Small intestine (tissue), 7 donors: Measurements from ENCODE around the gene FTSJ1. TPM values are rescaled to one million over a fixed set of nuclear protein-coding genes. Genes with fewer than 3 reads are reported as not detected.

Source experiments
- DNase-seq, 2 donors: peaks; one replicate each; pipeline versions ENCODE4 v3.0.0 to v3.0.0-alpha.2; 2013
- FAIRE-seq: peaks from 2 replicates; lab custom pipeline; 2012; peaks lifted over from hg19 to GRCh38; lab: Jason Lieb, UNC
- H3K27ac ChIP-seq, 3 donors: one replicate each; pipeline ENCODE4 v1.5.1; 2013; ENCODE audit warnings: low read length in 2 of 3, mild to moderate bottlenecking in 2 of 3, control low read depth in 1 of 3, inconsistent platforms in 1 of 3, low read depth in 1 of 3, moderate library complexity in 1 of 3
- H3K27me3 ChIP-seq, 3 donors: one replicate each; pipeline ENCODE4 v1.6.1; 2013; ENCODE audit warnings: low read length in 3 of 3, inconsistent platforms in 1 of 3; ENCODE audit not compliant: control insufficient read depth in 3 of 3, insufficient read depth in 3 of 3
- H3K36me3 ChIP-seq, 3 donors: one replicate each; pipeline ENCODE4 v1.6.1; 2013; ENCODE audit warnings: low read length in 3 of 3, inconsistent platforms in 1 of 3, low read depth in 1 of 3, mild to moderate bottlenecking in 1 of 3, moderate library complexity in 1 of 3; ENCODE audit not compliant: control insufficient read depth in 3 of 3, insufficient read depth in 2 of 3
- H3K4me1 ChIP-seq, 3 donors: one replicate each; pipeline ENCODE4 v1.6.1; 2013; ENCODE audit warnings: low read length in 2 of 3, inconsistent platforms in 1 of 3, low read depth in 1 of 3, mild to moderate bottlenecking in 1 of 3, moderate library complexity in 1 of 3; ENCODE audit not compliant: control insufficient read depth in 3 of 3, insufficient read depth in 2 of 3
- H3K4me3 ChIP-seq, 3 donors: one replicate each; pipeline ENCODE4 v1.5.1; 2013; ENCODE audit warnings: low read length in 3 of 3, control low read depth in 1 of 3, inconsistent platforms in 1 of 3, low read depth in 1 of 3, mild to moderate bottlenecking in 1 of 3, moderate library complexity in 1 of 3
- H3K9me3 ChIP-seq, 2 donors: one replicate each; pipeline ENCODE4 v1.6.1; 2013; ENCODE audit warnings: low read depth in 1 of 2, low read length in 1 of 2; ENCODE audit not compliant: control insufficient read depth in 2 of 2, insufficient read depth in 1 of 2
- WGBS, 3 donors: extraction: QIAGEN DNeasy Blood & Tissue Kit; methylation state at CpG; one replicate each; pipeline ENCODE4 v1.1.7; 2013; 5-methylcytosine and 5-hydroxymethylcytosine counted together
- polyA plus RNA-seq, 4 donors: library from polyadenylated mRNA; stranded (reverse) in 3 of 4; unstranded in 1 of 4; fragments of 200-250 nt in 3 of 4; fragments of 120-200 nt in 1 of 4; gene quantifications; one replicate each; pipeline versions ENCODE4 v1.2.1 to v1.2.3, GENCODE V29; 2013
- donor health status: healthy with polysubstance abuse.
- donor health status: control.
- donor health status: control.
- donor health status: Bipolar disorder and iron deficiency.
- donor health status: healthy.

FTSJ1 gene
- polyA plus RNA-seq, 4 donors, result 13.4 to 32.9 (median 18.1) TPM

DNA sequence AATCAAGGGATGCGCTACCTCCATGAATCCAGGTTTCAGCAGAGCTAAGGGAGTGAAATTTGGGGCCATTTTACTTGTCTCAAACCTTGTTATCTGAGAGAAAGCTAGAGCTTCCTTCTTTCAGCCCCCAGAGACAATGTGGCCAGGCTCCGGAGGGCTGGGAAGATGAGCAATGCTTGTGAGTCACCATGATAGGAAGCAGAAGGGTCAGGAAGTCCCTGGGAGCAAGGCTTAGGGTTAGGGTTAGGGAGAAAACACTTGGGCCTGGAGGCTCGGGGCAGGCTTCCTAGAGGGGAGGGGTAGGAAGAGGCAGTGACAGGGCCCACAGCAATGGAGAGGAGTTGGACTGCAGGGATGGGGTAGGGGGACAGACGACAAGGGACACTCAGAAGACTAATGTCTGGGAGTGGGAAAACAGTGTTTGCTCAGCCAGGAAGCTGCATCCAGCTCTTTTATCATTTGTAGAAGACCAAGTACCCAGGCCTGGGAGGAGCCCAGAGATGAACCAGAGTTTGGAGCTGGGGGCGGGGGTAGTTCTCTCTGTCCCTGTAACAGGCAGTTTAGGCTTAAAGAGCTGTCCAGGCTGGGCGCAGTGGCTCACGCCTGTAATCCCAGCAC lies 16.4 kb downstream of the FTSJ1 start:
- H3K9me3 ChIP-seq, result no peaks in the 10 kb centered on the region
- DNase-seq (no peak), FAIRE-seq (no peak)
- H3K27ac ChIP-seq, result no peak overlapping the region
- peaks cover 0 to 1% (median 0%) of the 10 kb centered on the region in 3 donors for H3K36me3 ChIP-seq
- H3K27me3 ChIP-seq, result no peaks in the 10 kb centered on the region
- no peak overlapping the region for H3K4me3 ChIP-seq
- H3K4me1 ChIP-seq, result no peaks in the 10 kb centered on the region
- 73 to 80% (median 76%) methylated on average over 5 to 7 of the region's 7 CpGs for WGBS, 3 donors

DNA sequence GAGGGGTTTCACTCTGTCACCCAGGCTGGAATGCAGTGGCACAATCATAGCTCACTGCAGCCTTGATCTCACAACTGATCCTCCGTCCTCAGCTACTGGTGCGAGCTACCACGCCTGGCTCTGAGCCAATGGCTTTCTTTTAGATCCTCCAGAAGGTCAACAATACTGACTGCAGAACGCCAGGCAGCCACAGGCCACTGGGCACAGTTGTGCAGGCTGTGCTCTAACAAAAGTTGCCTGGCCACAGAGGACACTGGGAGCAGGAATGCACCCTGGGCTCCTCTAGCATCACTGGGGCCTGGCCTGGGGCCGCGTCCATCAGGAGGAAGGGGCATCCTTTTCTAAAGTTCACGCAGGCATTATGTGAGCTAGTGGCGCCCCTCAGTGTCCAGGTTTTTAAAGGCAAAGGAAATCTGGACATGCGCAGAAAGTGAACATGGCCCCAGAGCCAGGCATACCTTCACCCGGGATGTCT lies 17.9 kb downstream of the FTSJ1 start:
- DNase-seq (peak; percentile 15 to 37), FAIRE-seq (no peak)
- H3K4me1 ChIP-seq, result no peaks in the 10 kb centered on the region
- H3K27ac ChIP-seq, result no peak overlapping the region
- no peaks in the 10 kb centered on the region for H3K36me3 ChIP-seq
- H3K4me3 ChIP-seq, result no peak overlapping the region
- H3K9me3 ChIP-seq, result no peaks in the 10 kb centered on the region
- WGBS, 3 donors, result 18 to 30% (median 26%) methylated on average over 10 of the region's 10 CpGs
- H3K27me3 ChIP-seq, result no peaks in the 10 kb centered on the region

DNA sequence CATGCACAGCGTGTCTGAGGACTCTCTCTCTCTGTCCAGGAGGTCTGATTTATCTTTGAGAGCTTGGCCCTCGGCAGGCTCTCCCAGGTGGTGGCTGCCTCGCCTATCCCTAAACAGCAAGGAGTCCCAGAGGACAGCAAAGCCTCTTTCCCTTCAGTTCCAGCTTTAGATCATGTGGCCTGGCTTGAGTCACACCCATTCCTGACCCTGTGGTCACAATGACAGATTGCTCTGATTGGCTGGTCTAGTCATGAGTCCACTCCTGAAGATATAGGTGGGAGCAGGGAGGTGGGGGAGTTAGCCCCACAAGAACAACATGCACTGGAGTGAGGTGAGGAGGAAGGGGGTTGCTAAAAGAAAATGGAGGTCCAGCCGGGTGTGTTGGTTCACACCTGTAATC lies 20.7 kb downstream of the FTSJ1 start:
- no peak for FAIRE-seq
- no peaks in the 10 kb centered on the region for H3K27me3 ChIP-seq
- no peaks in the 10 kb centered on the region for H3K9me3 ChIP-seq
- whole genome bisulfite sequencing, 3 donors, result 66 to 85% (median 79%) methylated on average over 3 to 4 of the region's 4 CpGs
- no peak overlapping the region for H3K4me3 ChIP-seq
- DNase-seq, result no peak
- peaks cover 0 to 3% (median 0%) of the 10 kb centered on the region in 3 donors for H3K36me3 ChIP-seq
- no peak overlapping the region for H3K27ac ChIP-seq
- no peaks in the 10 kb centered on the region for H3K4me1 ChIP-seq

DNA sequence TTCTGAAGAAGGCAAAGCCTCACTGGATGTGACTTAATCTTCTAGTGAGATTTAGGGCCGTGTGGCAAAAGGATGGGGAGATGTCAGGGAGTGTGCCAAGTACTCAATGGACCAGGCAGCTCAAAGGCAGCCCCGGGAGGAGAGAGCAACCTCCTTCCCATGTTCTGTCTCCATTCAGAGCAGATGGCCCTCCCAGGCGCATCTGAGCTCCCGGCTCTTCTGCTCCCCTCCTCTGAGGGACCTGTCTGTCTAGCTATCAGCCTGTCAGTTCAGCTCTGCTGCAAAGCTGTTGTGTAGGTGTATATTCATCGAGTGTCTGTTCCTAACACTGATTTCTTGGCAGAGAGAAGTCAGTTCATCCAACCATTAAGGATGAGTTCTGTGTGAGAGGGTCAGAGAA lies 21.9 kb downstream of the FTSJ1 start:
- Histone ChIP-seq H3K4me1 (no peaks in the 10 kb centered on the region), H3K9me3 (no peaks in the 10 kb centered on the region), H3K27me3 (no peaks in the 10 kb centered on the region), H3K27ac (no peak overlapping the region), H3K36me3 (peaks cover 0 to 3% (median 0%) of the 10 kb centered on the region in 3 donors), H3K4me3 (no peak overlapping the region)
- DNase-seq (no peak), FAIRE-seq (no peak)
- WGBS, 3 donors, result 58 to 76% (median 71%) methylated on average over 5 of the region's 5 CpGs

DNA sequence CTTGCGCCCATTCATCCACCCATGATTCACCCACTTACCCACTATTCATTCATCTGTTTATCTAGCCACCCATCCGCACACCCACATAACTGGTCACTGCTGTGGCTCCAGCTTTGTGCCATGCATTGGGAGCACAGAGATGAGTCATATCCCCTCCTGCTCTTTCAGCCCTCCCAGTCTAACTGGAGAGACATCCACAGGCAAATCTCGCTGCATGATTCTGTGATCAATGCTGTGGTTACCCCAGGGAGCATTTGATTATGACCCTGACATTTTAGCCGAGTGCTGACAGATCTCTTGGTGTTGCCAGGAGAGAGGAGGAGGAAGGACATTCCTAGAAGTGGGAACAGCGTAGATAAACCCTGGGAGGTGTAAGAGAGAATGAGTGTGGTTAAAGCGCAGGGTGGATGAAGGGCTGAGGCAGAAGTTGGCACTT lies 22.4 kb downstream of the FTSJ1 start:
- WGBS, 3 donors, result 77 to 83% (median 82%) methylated on average over 6 of the region's 6 CpGs
- no peaks in the 10 kb centered on the region for H3K9me3 ChIP-seq
- H3K27ac ChIP-seq, result no peak overlapping the region
- no peaks in the 10 kb centered on the region for H3K4me1 ChIP-seq
- DNase-seq (no peak), FAIRE-seq (no peak)
- H3K27me3 ChIP-seq, result no peaks in the 10 kb centered on the region
- no peak overlapping the region for H3K4me3 ChIP-seq
- peaks cover 0 to 3% (median 0%) of the 10 kb centered on the region in 3 donors for H3K36me3 ChIP-seq

DNA sequence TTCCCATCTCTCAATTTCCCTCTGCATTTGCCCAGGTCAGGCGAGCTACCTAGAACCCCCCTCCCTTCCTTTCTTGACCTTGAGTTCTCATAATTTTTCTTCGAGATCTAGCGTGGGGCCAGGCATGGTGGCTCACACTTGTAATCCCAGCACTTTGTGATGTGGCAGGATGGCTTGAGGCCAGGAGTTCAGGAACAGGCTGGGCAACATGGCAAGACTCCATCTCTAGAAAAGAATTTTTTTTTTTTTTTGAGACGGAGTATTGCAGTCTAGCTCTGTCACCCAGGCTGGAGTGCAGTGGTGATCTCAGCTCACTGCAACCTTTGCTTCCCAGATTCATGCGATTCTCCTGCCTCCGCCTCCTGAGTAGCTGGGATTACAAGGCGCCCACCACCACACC lies 28.3 kb downstream of the FTSJ1 start:
- no peaks in the 10 kb centered on the region for H3K4me1 ChIP-seq
- WGBS, 3 donors, result 60 to 84% (median 74%) methylated on average over 7 of the region's 7 CpGs
- no peak for DNase-seq
- H3K4me3 ChIP-seq, result no peak overlapping the region
- peaks cover 0 to 2% (median 0%) of the 10 kb centered on the region in 3 donors for H3K36me3 ChIP-seq
- H3K27ac ChIP-seq, result no peak overlapping the region
- H3K9me3 ChIP-seq, result no peaks in the 10 kb centered on the region
- H3K27me3 ChIP-seq, result no peaks in the 10 kb centered on the region
- no peak for FAIRE-seq

DNA sequence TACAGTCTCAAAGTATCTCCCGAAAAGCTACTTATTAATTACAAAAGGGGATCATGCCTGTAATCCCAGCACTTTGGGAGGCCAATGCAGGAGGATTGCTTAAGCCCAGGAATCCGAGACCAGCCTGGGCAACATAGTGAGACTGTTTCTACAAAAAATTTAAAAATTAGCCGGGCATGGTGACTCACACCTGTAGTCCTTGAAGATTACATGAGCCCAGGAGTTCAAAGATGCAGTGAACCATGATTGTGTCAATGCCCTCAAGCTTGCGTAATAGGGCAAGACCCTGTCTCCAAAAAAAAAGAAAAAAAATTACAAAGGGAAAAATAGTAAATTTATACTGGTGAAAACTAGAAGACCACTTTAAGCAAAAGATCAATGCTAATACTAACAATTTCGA lies 29.5 kb downstream of the FTSJ1 start:
- FAIRE-seq (no peak), DNase-seq (no peak)
- Histone ChIP-seq H3K4me3 (no peak overlapping the region), H3K9me3 (no peaks in the 10 kb centered on the region), H3K27me3 (no peaks in the 10 kb centered on the region), H3K36me3 (no peaks in the 10 kb centered on the region), H3K4me1 (no peaks in the 10 kb centered on the region), H3K27ac (no peak overlapping the region)
- 55 to 74% (median 62%) methylated on average over 5 of the region's 5 CpGs for WGBS, 3 donors

DNA sequence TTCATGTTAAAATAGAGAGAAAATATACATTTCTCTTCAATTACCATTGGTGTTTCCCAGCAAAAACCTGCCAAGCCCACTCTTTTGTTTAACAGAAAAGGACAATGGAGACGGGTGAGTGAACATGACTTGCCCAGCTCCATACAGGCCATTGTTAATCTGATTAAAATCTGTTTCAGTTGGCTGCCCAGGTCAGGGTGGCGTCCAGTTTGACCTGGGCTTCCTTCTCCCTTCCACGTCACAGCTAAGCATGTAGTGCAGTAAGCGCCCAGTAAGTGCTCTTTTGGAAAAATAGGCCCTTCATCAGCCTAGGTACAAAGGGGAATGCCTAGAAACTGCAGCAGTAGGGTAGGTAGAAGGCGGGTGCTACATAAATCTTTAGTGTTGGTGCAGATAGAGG lies 31.2 kb downstream of the FTSJ1 start:
- FAIRE-seq (no peak), DNase-seq (no peak)
- Histone ChIP-seq H3K36me3 (peaks cover 0 to 2% (median 0%) of the 10 kb centered on the region in 3 donors), H3K9me3 (no peaks in the 10 kb centered on the region), H3K27me3 (no peaks in the 10 kb centered on the region), H3K27ac (no peak overlapping the region), H3K4me3 (no peak overlapping the region), H3K4me1 (no peaks in the 10 kb centered on the region)
- WGBS, 3 donors, result 84 to 92% (median 88%) methylated on average over 5 of the region's 5 CpGs
